Mammary epithelial cell (primary cell): Measurements from ENCODE around the gene AUH.

Experiments
- EZH2 ChIP-seq: IDR thresholded peaks from 2 replicates; pipeline ENCODE4 v1.6.1; 2012; ENCODE audit warnings: low read length, inconsistent platforms, borderline replicate concordance
- TF ChIP-seq, protein P1 (sequence below), 2 donors: IDR thresholded peaks in 1 of 2; conservative IDR thresholded peaks in 1 of 2; 2 replicates each; pipeline ENCODE4 v1.5.1; 2011 to 2012; ENCODE audit warnings: inconsistent platforms in 2 of 2, low read length in 2 of 2, mild to moderate bottlenecking in 2 of 2, control low read depth in 1 of 2, low read depth in 1 of 2; ENCODE audit not compliant: insufficient read depth in 1 of 2; ENCODE audit errors: extremely low read depth in 1 of 2

DNA sequence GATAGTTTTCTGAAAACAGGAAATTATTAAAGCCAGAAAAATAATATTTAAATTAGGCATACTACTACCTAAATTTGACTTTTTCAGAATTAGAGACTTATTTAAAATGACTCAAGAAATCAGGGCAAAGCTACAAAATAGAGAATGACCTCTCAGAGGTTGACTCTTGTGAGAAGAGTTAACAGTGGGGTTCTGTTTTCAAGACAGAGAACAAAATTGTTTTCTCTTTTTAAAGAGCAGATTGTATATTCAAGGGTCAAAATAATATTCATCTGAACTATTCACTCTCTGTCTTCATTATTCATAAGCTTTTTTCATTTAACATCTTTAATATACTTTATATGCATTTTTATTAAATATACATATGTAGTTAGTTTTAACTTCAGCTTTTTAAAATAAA, 21.9 kb upstream of the AUH start:
- TF ChIP-seq, protein P1, sequence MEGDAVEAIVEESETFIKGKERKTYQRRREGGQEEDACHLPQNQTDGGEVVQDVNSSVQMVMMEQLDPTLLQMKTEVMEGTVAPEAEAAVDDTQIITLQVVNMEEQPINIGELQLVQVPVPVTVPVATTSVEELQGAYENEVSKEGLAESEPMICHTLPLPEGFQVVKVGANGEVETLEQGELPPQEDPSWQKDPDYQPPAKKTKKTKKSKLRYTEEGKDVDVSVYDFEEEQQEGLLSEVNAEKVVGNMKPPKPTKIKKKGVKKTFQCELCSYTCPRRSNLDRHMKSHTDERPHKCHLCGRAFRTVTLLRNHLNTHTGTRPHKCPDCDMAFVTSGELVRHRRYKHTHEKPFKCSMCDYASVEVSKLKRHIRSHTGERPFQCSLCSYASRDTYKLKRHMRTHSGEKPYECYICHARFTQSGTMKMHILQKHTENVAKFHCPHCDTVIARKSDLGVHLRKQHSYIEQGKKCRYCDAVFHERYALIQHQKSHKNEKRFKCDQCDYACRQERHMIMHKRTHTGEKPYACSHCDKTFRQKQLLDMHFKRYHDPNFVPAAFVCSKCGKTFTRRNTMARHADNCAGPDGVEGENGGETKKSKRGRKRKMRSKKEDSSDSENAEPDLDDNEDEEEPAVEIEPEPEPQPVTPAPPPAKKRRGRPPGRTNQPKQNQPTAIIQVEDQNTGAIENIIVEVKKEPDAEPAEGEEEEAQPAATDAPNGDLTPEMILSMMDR (conservative IDR thresholded peaks at IDR 0.05 in 1 of 2, IDR thresholded peaks at IDR 0.05 in 1 of 2; ENCODE audit: extremely low read depth in 1 of 2, insufficient read depth in 1 of 2, low read depth in 1 of 2, low read length in 2 of 2) = no peak
- TF ChIP-seq EZH2 = no peak
